GM23338 (cell line): ENCODE data around the gene NCR3LG1.

Experiments
- CTCF ChIP-seq, 2 experiments: fragments of 200-600 bp in 1 of 2; sonication (generic) in 1 of 2; conservative IDR thresholded peaks; 2 replicates each; pipeline versions ENCODE4 v1.5.1 to v1.6.1; 2016 to 2017; ENCODE audit warnings: antibody characterized with exemption in 2 of 2, low read depth in 2 of 2, mild to moderate bottlenecking in 2 of 2, moderate library complexity in 1 of 2
- EZH2 ChIP-seq: fragments of 200-600 bp; sonication (generic); IDR thresholded peaks from one replicate; pipeline ENCODE4 v1.8.0; 2017; ENCODE audit warnings: antibody characterized with exemption, mild to moderate bottlenecking, low read depth; ENCODE audit not compliant: unreplicated experiment

GRCh38 chr11:17376493-17376892 is 24.9 kb downstream of the NCR3LG1 start:
- TF ChIP-seq CTCF (conservative IDR thresholded peaks at IDR 0.05; ENCODE audit: low read depth in 2 of 2) (no peak), EZH2 (no peak)
